Hematopoietic multipotent progenitor cell treated with erythropoietin and hydrocortisone succinate and interleukin-3 and kit ligand, for 4 days (in vitro differentiated cells): ENCODE measurements around the gene INSR.

Experiments used
- DNase-seq: peaks from one replicate; pipeline ENCODE4 v3.0.0-alpha.2; 2015

INSR gene

DNA sequence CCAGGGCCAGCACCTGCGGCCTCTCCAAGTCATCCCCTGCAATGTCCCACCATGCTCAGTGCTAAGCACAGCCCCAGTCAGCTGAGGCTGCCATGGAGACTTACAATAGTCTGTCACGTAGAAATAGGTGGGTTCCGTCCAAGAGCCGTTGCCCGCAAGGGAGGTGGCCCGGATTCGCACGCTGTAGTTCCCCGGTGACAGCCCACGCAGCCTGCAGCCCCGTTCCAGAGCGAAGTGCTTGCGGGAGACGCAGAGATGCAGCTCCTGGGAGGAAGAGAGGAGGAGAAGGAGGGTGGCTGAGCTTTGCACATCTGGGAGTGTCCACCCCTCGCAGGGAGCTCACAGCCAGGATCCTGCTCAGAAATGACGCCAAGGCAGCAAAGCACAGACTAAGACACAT is 162.2 kb downstream of the INSR start:
- no peak for DNase-seq

DNA sequence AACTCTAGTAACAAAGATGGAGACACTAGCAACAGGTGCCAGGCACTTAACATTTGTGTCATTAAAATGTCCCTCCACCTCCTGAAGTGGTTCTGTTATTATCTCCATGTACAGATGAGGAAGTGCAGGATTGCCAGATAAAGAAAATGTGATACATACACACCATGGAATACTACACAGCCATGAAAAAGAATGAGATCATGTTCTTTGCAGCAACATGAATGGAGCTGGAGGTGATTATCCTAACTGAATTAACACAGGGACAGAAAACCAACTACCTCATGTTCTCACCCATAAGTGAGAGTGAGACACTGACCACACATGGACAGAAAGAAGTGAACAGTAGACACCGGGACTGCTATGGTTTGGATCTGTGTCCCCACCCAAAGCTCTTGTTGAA is 164.2 kb downstream of the INSR start:
- DNase-seq, result no peak

DNA sequence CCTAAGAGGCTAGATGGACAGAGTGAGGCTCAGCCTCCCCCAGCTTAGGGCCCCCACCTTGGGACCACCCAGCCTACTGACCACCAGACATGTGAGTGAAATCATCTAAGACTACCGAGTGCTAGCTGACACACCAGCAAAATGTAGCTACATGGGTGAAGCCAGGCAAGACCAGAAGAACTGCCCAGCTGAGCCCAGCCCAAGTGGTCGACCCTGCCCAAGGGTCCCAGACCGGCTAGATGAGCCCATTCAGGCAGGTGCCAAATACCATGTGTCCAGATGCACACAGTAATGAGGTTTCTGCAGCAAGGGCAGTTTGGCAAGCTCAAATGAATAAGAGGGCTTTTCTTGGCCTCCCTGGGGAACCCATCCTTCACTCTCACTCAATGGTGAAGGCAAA is 168.1 kb downstream of the INSR start:
- no peak for DNase-seq

DNA sequence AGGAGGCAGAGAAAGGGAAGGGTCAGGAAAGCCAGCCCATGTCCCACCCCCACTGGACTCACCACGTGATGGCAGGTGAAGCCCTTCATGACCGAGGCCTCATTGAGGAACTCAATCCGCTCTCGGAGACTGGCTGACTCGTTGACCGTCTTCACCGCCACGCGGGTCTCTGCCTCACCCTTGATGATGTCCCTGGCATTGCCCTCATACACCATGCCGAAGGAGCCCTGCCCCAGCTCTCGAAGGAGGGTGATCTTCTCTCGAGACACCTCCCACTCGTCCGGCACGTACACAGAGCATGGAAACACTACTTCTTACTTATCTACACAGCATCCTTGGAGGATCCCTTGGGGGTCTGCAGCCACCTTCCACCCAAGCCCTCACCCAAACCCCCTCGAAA is 169.0 kb downstream of the INSR start:
- DNase-seq, result no peak

DNA sequence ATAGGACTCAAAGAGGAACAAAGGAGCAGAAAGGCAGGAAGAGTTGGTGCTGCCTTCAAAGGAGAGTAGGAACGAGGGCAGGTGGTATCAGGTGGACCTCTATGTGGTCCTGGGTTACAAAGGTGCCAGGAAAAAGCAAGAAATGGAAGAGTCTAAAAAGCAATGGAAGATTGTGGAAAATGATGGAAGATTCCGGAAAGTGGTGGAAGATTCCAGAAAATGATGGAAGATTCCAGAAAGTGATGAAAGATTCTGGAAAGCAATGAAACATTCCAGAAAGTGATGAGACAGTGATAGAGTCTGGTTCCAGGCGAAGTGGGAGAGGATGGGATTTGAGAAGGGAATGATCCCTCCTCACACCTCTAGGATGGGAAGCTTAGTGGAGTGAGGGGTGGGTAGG is 169.4 kb downstream of the INSR start:
- DNase-seq, result no peak

DNA sequence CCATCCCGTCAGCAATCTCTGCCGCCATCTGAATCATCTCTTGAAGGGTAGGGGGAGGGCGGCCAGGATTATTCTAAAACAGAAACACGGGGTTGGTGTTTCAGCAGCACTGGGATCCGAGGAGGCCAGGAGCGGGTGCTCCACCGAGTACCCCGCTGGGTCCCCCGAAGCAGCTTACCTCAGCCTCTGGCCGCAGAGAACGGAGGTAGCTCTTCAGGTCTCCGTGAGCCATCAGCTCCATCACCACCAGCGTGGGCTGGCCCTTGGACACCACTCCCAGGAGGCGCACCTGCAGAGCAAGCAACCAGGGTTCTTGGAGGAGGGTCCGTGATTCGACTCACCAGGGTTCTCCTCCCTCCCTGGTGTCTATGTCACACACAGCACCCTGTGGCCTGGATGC is 171.5 kb downstream of the INSR start:
- DNase-seq, result no peak

DNA sequence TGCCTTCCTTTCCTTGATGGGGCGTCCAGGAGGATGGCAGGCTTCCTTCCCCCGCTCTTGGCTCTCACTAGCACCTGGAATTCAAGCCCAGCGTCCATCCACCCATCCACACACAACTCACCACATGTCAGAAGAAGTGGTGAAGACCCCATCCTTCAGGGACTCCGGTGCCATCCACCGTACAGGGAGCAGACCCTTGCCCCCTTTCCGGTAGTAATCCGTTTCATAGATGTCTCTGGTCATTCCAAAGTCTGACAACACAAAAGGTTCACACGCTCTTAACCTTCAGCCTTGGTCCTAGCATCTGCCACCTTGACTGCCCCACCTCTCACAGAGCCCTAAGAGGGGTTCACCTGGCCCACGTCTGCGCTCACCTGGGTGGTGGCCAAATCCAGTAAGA is 173.7 kb downstream of the INSR start:
- DNase-seq, result no peak

DNA sequence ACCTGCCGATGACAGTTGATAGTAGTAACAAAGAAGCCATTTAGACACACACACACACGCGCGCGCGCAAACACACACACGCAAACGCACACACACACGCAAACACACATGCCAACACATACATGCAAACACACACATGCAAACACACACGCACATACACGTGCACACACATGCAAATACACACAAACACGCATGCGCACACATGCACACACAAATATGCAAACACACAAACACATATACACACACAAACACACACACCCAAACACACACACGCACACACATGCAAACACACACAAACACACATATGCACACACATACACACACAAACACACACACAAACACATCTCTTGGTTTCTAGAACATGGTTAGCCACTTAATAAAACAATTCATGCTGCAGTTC is 174.6 kb downstream of the INSR start:
- DNase-seq, result no peak

DNA sequence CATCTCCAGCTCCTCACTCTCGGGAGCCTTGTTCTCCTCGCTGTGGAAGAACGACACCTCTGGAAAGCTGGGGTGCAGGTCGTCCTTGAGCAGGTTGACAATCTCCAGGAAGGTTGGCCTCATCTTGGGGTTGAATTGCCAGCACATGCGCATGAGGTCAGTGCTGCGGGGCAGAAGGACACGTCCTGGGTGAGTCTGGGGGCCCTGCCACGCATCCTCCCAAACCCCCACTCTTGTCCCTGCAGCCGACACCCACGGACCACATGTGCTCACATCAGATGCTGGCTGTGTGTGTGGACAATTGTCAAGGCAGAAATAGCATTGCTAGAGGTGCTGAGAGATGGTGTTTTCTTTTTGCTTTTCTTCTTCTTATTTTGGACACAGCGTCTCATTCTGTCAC is 177.0 kb downstream of the INSR start:
- DNase-seq, result no peak

DNA sequence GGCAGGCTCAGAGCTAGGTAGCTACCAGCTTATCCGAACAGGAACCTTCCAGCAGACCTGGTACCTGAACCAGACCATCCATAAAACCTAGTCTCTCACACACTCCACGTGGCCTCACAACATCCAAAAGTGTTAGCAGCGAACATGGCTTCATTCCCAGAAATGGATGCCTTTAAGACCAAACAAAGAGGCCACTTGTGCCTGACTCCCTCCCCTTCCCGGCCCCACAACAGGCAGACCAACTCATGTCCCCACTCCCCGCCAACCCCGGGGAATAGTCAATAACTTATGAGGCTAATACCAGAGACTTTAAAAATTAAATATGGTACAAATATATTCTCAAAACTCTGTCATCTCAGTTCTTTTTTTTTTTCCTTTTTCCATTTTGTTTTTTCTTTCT is 178.5 kb downstream of the INSR start:
- no peak for DNase-seq

DNA sequence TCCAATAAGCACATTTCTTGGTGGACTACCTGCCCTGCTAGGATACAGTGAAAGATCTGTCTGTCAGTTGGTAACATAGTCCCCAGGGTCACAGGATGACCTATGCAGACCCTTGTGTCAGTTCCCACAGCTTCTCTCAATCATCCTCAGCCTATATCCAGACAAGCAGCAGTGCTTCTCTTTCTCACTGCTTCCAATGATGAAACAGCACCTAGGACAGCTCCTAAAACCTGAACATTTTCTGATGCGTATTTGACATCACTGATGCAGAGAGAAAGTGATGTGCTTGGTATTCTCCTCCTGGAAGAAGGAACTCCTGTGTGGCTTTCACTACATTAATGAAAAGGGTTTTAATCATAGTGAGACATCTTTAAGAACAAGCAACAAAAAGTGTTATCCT is 181.0 kb downstream of the INSR start:
- DNase-seq, result peak; percentile 26

DNA sequence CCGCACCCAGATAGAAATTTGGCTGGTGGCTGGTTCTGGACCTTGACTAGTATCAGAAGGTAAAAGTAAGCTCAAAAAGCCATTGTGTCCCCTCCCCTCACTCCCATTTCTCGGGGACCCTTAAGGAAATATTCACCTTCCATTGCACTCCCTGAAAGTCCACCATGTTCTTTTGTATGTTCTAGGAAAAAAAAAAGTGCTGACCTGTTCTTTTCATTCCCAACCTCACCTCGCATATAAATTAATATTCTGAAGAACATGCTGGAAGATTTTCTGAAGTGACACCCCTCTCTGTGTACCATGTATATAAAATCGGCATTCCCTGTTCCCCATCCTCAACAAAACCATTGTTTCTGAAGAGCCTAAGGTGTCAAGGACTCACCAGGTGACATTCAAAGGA is 181.5 kb downstream of the INSR start:
- no peak for DNase-seq

DNA sequence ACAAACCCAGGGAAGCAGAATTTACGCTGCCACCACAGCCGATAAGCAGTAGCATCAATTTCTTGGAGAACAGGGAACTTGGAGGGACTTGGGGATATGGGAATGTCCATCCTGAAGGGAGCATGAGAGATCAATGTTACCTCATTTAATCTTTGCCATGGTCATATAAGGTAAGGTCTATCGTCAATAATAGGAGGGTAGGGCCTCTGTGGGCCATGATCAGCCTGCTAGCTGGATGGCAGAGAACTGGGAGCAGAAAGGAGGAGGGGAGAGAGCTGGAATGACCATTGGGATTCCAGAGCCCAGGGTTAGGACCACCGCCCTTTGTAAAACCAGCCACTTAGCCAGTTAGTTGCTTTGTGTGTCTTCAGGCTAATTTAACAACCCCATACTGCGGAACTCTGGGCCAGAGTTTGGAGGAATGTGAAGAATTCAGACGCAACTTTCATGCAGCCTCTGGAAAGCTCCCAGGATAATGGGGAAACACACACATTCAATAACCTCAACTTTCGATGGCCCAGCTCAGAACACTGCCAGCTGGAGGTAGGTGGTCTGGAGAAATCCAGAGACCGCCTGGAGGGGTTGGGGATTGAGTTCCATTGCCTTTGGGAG is 184.4 kb downstream of the INSR start:
- DNase-seq, result no peak

DNA sequence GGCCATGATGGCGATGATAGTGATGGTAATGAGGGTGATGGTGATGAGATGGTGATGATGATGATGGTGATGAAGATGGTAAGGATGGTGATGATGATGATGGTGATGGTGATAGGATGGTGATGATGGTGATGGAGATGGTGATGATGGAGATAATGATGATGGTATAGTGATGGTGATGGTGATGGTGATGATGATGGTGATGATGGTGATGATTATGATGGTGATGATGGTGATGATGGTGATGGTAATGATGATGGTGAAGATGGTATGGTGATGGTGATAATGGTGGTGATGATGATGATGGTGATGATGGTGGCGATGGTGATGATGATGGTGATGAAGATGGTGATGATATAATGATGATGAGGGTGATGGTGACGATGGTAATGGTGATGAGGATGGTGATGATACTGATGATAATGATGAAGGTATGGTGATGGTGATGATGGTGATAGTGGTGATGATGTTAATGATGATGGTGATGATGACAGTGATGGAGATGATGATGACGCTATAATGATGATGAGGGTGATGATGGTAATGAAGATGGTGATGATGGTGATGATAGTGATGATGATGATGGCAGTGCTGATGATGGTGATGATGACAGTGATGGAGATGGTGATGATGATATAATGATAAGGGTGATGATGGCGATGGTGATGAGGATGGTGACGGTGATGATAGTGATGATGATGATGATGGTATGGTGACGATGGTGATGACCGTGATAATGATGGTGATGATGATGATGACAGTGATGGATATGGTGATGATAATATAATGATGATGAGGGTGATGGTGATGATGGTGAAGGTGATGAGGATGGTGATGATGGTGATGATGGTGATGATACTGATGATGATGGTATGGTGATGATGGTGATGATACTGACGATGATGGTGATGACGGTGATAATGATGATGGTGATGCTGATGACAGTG is 187.2 kb downstream of the INSR start:
- DNase-seq, result no peak

DNA sequence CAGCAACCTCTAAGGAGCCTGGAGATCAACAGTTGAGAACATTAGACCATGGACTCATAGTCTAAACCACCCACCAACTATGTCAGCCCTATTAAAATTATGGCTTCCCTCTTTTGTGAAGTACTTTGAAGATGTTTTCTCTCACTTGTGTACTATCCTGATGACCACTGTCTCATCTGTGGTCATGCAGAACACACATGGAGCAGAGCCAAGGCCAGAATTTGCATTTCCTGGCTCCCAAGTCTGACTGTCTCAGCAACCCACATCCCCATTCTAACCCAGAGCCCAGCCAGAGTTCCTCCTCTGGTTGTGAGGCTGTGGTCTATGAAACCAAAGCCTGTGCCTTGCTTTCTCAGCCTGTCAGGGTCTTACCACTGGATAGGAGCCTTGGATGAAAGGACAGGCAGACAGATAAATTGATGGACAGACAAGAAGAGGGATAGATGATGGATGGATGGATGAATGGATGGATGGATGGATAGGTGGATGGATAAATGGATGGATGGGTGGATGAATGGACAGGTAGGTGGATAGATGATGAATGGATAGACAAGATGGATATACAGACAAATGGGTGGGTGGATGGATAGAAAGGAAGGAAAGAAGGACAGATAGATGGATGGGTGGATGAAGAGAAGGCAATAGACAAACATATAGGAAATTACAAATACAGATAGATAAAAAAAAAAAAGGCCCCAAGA is 189.3 kb downstream of the INSR start:
- DNase-seq, result peak; percentile 31

DNA sequence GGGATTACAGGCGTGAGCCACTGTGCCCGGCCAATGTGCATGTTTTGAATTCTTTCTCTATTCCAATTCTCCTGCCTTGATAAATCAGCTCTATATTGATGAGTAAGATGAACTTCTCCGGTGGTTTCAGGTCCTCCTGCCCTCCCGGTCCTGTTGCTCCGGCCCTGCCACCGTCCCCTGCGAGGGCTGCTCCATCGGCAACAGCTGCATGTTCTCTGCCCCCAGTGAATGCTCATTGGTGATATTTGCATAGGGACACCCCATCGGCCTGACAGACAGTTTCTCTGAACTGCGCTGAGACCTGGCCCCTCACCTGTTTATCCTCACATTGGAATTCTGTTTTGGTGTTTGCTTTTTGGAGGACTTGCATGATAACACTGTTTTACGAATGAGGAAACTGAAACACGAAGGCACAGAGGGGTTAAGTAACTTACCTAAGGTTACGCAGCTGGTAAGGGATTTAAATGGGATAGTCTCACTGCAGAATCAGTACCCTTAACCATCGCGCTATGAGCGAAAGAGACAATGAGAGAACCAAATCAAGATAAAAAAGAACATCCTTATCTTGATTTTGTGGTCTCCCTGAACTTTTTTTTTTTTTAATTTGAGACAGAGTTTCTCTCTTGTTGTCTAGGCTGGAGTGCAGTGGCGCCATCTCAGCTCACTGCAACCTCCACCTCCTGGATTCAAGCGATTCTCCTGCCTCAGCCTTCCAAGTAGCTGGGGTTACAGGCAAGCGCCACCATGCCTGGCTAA is 192.5 kb downstream of the INSR start:
- DNase-seq, result peak; percentile 55

DNA sequence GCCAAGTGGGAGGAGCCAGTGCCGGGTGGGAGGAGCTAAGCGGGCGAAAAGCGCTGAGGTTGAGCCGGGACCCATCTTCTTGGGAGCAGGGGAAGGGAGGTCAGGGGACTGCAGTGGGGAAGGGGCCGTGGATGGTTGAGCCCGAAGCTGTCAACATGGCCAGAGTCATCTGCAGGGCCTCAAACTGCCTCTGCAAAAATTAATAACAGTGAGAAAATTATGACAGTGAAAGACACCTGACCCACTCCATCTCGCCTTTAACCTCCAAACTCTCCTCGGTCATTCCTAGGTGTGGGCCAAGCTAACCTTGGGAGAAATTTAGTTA is 194.7 kb downstream of the INSR start:
- no peak for DNase-seq

DNA sequence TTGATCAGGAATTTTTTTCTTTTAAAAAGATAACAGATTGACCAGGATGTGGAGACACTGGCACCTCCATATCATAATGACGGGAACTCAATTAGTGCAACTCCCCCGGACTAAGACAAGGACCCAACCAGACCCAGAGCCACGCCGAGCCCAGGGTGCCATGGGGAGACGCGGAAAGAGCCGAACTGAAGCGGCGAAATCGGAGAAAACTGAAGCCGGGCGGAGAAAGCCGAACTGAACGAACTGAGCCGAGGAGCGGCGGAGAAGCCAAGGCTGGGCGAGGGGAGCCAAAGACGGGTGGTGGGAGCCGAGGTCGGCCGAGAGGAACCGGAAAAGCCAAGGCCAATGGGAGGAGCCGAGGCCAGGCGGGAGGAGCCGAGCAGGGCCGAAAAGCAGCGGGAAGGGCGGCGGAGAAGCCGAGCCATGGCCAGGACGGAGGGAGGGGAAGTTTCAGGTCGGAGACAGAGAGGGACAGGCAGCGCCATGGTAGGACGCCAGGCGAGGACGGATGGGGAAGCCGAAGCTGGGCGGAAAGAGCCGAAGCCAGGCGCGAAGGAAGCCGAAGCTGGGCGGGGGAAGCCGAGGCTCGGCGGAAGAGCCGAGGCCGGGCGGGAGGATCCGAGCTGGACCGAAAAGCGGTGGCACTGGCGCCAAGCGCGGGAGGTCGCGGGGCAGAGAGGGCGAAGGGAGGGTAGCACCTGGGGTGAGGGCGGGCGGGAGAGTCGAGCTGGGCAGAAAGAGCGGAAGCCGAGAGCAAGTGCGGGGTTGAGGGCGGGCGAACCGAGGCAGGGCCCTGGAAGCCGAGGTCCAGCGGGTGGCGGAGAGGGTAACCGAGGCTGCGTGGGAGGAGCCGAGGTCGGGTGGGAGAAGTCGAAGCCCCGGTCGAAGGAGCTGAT is 195.3 kb downstream of the INSR start:
- peak; percentile 97 for DNase-seq

DNA sequence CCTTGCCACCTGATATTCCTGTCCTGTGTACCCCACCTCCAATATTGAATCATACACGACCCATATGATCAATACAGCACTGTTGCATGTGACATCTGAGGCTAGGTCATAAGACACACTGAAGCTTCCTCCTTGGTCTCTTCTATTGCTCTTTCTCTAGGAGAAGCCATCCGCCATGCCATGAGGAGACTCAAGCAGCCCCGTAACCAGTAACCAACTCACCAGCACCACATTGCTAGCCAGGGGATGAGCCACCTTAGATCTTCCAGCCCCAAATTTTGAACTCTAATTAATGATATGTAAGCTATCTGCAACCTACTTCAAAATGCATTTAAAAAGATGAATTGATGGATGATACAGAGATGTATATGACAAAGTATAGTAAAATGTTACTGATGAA is 196.1 kb downstream of the INSR start:
- peak; percentile 23 for DNase-seq

DNA sequence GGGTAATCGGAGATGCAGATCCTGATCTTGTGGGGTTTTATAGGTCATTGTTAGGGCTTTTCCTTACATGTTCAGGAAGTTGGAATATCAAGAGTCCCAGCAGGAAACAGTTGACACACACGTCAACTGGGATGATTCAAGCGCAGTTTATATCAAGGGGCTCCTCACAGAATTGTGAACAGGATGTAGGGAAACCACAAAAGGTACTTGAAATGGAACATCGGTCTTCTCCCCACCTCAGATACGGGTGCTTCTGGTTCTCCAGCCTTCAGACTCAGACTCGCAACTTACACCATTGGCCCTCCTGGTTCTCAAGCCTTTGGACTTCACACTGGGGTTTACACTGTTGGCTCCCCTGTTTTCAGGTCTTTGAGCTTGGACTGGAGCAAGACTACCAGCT is 205.2 kb downstream of the INSR start:
- DNase-seq, result no peak

DNA sequence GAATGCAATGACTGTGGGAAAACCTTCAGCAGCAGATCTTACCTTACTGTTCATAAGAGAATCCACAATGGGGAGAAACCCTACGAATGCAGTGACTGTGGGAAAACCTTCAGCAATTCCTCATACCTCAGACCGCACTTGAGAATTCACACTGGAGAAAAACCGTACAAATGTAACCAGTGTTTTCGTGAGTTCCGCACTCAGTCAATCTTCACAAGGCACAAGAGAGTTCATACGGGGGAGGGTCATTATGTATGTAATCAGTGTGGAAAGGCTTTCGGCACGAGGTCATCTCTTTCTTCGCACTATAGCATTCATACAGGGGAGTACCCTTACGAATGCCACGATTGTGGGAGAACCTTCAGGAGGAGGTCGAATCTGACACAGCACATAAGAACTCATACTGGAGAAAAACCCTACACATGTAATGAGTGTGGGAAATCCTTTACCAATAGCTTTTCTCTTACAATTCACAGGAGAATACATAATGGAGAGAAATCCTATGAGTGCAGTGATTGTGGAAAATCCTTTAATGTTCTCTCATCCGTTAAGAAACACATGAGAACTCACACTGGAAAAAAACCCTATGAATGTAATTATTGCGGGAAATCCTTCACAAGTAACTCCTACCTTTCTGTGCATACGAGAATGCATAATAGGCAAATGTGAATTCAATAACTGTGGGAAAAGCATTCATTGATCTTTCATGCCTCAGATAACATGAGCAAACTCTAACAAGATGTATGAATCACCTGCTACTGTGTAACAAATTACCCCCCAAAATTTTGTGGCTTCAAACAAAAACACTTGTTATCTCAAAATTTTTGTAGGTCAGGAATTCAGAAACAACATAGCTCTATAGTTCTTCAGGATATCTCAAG is 210.9 kb downstream of the INSR start:
- peak; percentile 48 for DNase-seq
